C1 segment of cervical spinal cord (tissue), 14 donors: ENCODE data around the gene LRP3.
"Not testable (repeated sequence)": the region's sequence is repeated elsewhere in the genome, so short reads cannot be mapped to it uniquely, and the experiment has no call there.

Experiments
- DNase-seq, 14 donors: peaks; one replicate each; lab custom pipeline; 2025; lab: John Stamatoyannopoulos, UW

LRP3 gene

GRCh38 chr19:33193865-33194362, at the start of gene LRP3:
Gene LRP3, plus strand, starts transcription at chr19:33194330. Its CDS starts 456 bp downstream, at chr19:33194786.
- DNase-seq = peak in 8 of 14 donors; percentile 32 to 71 (median 41)

- no peak for DNase-seq
Measured at GRCh38 chr19:33146209-33146608, 47.9 kb upstream of the LRP3 start.

GRCh38 chr19:33147538-33147937, 46.6 kb upstream of the LRP3 start:
- no peak for DNase-seq

- no peak for DNase-seq
Measured at GRCh38 chr19:33150852-33151518, 43.1 kb upstream of the LRP3 start.

- no peak for DNase-seq
Measured at GRCh38 chr19:33152176-33152575, 42.0 kb upstream of the LRP3 start.

DNA sequence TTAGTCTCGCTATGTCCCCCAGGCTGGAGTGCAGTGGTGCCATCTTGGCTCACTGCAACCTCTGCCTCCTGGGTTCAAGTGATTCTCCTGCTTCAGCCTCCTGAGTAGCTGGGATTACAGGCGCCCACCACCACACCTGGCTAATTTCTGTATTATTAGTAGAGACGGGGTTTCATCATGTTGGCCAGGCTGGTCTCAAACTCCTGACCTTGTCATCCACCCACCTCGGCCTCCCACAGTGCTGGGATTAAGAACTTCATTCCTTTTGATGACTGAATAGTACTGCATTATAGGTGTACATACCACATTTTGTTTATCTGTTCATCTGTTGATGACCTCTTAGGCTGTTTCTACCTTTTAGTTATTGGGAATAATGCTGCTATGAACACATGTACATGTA, 41.5 kb upstream of the LRP3 start:
- not testable (repeated sequence) for DNase-seq

- not testable (repeated sequence) for DNase-seq
Measured at GRCh38 chr19:33154313-33154712, 39.8 kb upstream of the LRP3 start.

GRCh38 chr19:33156334-33156733, 37.8 kb upstream of the LRP3 start:
- DNase-seq = no peak

DNA sequence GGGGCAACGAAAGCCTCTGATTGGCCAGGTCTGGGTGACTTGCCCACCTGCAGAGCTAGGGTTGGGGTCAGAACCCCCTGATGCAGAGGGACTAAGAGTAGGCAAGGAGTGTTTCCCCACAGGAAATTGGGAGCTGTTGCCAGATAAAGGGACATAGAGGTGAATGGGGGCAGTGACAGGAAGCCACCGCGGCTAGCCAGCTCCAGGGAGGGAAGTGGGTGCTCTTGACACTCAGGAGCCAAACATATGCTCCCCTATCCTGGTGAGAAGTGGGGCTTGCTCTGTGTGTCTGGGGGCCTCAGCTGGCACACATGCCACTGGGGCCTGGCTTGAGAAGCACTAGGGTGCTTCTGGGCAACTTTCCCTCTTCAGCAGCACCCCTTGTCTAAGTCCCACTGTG, 36.2 kb upstream of the LRP3 start:
- no peak for DNase-seq

DNA sequence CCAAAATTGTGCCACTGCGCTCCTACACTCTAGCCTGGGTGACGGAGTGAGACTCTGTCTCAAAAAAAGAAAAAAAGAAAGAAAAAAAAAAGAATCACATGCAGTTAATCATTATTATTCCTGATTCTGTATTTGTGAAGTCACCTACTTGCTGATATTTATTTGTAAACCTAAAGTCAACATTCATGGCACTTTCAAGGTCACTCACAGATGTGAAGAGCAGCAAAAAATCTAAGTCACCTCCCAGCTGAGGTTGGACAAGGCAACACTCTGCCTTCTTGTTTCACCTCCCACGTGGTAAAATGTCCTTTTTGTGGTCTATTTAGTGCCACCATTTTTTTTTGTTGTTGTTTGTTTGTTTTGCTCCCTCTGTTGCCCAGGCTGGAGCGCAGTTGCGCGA, 35.8 kb upstream of the LRP3 start:
- no peak for DNase-seq

GRCh38 chr19:33159149-33159548, 35.0 kb upstream of the LRP3 start:
- no peak for DNase-seq

DNA sequence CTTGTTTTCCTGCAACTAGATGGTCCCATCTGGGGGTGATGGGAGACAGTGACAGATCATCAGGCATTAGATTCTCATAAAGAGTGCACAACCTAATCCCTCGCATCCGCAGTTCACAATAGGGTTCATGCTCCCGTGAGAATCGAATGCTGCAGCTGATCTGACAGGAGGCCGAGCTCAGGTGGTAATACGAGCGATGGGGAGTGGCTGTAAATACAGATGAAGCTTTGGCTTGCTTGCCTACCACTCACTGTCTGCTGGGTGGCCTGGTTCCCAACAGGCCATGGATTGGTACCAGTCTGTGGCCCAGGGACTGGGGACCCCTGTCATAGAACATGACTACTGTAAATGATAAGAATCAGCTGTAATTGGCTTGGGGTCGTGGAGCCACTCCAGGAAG, 34.2 kb upstream of the LRP3 start:
- DNase-seq = no peak

DNA sequence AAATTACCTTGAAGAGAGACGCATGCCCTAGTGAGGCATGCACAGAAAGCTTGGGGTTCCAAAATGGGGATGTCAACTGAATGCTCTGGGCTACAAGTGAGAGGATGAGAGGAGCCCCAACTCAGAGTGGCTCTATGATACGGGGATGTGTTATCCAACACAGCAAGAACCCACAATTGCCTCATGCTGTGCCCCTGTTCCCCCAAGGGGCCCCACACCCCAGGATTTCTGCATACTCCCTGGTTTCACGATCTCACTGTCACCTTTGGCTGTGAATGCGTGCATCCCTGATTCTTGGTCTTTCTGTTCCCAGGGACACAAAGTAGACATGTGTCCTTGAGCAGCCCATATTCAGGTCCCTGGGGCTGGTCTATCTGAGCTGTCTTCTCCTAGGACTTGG, 32.9 kb upstream of the LRP3 start:
- no peak for DNase-seq

- no peak for DNase-seq
Measured at GRCh38 chr19:33163481-33163880, 30.6 kb upstream of the LRP3 start.

DNA sequence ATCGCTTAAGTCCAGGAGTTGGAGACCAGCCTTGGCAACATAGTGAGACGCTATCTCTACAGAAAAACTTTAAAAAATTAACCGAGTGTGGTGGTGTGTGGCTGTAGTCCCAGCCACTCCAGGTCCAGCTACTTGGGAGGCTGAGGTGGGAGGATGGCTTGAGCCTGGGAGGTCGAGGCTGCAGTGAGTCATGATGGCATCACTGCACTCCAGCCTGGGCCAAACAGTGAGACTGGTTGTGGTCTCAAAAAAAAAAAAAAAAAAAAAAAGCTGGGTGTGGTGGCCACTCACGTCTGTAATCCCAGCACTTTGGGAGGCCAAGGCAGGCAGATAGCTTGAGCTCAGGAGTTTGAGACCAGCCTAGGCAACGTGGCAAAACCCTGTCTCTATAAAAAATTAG, 28.1 kb upstream of the LRP3 start:
- DNase-seq = not testable (repeated sequence)

DNA sequence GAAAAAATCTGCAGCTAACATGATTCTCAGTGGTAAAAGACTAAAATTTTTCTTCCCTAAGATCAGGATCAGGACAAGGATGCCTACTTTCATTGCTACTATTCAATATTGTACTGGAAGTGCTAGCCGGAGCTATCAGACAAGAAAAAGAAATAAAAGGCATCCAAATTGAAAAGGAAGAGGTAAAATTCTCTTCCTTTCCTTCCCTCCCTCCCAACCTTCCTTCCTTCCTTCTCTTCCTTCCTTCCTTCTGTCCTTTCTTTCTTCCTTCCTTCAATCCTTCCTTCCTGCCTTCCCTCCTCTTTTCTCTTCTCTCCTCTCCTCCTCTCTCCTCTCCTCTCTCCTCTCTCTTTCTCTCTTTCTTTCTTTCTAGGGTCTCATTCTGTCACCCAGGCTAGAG, 26.7 kb upstream of the LRP3 start:
- no peak for DNase-seq

DNA sequence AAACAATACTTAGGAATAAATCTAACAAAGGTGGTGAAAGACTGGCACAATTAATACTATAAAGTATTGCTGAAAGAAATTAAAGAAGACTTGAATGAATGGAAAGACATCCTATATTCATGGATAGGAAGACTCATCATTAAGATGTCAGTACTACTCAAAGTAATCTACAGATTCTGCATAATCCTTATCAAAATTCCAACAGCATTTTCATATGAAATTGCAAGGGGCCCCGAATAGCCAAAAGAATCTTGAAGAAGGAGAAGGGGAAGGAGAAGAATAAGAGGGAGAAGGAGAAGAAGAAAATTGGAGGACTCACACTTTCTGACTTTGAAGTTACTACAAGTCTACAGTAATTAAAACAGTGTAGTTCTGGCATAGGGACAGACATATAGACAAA, 25.6 kb upstream of the LRP3 start:
- DNase-seq = no peak

DNA sequence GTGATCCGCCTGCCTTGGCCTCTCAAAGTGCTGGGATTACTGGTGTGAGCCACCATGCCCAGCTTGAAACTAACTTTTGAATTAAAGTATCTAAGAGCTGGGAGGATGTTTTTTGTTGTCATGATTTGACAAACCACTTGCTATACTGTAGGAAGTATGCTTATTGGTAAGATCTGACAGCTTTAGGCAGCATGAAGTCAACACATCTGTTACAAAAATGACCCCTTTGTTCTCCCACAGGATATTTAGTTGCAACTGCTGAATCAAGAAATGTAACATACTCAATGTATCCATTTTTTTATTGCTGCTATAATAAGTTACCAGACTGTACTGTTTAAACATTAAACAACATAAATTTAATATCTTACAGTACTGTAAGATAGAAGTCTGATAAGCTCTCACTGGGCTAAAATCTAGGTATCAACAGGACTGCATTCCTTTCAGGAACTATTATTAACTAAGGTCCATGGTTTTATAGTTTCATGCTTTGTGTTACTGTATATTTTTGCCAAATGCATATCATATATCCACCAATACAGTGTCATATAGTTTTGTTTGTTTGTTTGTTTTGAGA, 22.8 kb upstream of the LRP3 start:
- DNase-seq = no peak

DNA sequence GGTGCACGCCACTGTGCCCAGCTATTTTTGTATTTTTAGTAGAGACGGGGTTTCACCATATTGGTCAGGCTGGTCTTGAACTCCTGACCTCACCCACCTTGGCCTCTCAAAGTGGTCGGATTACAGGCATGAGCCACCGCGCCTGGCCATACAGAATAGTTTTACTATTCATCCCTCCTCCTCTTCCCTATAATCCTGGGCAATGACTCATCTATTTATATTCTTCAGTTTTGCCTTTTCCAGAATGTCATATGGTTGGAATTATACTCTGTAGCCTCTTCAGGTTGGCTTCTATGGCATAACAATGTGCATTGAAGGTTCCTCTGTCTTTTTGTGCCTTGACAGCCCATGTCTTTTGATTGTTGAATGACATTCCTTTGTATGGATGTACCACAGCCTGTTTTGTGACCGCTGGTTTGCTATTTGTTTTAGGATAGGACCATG, 22.2 kb upstream of the LRP3 start:
- DNase-seq = no peak

- no peak for DNase-seq
Measured at GRCh38 chr19:33174186-33174585, 19.9 kb upstream of the LRP3 start.

DNA sequence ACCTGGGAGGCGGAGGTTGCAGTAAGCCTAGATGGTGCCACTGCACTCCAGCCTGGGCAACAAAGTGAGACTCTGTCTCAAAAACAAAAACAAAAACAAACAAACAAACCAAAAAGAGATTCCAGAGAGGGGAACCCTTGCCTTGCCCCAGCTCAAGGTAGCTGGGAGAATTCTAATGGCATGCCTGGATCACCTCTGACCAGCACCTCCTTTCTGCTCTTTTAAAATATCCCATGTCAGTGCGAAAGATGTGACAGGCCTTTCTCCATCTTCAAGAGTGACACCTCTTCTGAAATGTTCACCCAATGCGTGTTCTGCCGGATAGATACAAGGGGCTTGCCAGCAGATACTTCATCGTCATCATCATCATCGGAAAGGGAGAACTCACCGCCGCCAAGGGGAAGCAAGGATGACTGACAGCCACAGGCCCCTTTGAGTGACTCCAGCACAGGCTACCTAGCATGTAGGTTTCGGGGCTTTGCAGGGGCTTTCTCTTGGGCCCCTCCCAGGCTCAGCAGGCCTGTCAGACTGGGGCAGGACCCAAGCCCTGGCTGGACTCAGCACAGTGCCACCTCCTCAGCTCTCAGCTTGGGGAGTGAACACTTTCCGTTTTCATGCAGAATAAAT, 18.9 kb upstream of the LRP3 start:
- DNase-seq = no peak

DNA sequence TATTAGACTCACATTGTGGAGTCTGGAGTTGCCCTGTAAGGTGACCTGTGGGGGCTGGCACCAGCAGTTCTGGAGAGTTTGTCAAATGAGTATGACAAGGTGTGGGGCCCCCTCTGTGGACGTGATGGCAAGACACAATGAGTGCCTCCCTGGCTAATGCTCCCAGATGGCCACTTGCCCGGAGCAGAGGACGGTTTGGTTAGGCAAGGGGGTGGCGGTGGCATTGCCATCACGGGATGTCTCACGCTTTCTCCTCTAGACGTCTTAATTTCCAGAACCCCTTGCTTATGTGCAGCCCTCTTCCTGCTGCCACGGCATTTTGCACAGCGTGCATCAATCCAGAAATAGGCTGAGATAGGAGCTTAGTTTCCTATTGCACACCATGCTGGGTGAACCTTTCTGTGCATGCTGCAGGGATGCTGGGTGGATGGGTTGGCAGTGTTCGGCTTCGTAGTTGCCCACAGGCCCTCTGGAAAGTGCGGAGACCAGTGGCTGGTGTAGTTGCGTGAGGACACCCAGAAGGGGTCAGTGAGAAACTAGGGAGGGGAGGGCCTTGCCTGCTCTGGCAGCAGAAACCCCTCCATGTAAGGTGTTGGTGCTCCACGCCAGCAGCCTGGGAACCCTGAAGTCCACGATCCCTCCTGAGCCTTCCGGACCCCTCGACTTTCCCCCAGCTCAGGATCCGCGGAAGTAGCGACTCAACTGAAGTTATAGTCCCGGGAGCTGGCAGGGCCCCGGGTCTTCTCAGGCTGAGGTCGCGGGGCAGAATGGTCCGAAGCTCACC, 18.1 kb upstream of the LRP3 start:
- DNase-seq = peak in 3 of 14 donors; percentile 54 to 87 (median 66)
